ENCODE measurements around the gene IFT57. TPM values are rescaled to one million over a fixed set of nuclear protein-coding genes. Genes with fewer than 3 reads are reported as not detected.
A peak's percentile ranks its signal among the peaks of the same experiment; 100 is the strongest.

IFT57 gene
- total and polyA plus RNA-seq, 2 donors (not counting 1 experiment from before 2014, with no cell fraction given), result 53.6 to 94.4 TPM

- Histone ChIP-seq H3K9ac (ENCODE audit: low read length) (peak overlapping the region; percentile 94), H3K79me2 (ENCODE audit: control insufficient read depth, insufficient read depth, low read length) (peaks cover 43% of the 10 kb centered on the region), H3K27ac (ENCODE audit: low read length in 2 of 2) (peak overlapping the region; percentile 93 to 96), H3K9me3 (ENCODE audit: control extremely low read depth in 1 of 3, control insufficient read depth in 2 of 3, insufficient read depth in 1 of 3, low read length in 2 of 3) (no peaks in the 10 kb centered on the region), H4K20me1 (ENCODE audit: control insufficient read depth, insufficient read depth, low read length, poor library complexity, severe bottlenecking) (no peaks in the 10 kb centered on the region), H3K4me3 (ENCODE audit: control extremely low read depth in 1 of 5, extremely low read depth in 1 of 5, insufficient read depth in 1 of 5, low read depth in 2 of 5, low read length in 4 of 5) (peak overlapping the region; percentile 84 to 92 (median 85)), H3K4me1 (ENCODE audit: control insufficient read depth in 2 of 2, insufficient read depth in 2 of 2, low read length in 2 of 2) (peaks cover 31 to 44% of the 10 kb centered on the region in 2 donors), H2AFZ (ENCODE audit: insufficient read depth, low read depth, low read length, poor library complexity, severe bottlenecking) (peak overlapping the region; percentile 81), H3K27me3 (replicated peaks in 1 of 4; ENCODE audit: control extremely low read depth in 1 of 4, control insufficient read depth in 3 of 4, insufficient read depth in 4 of 4, low read length in 3 of 4) (no peaks in the 10 kb centered on the region), H3K4me2 (replicated peaks; ENCODE audit: low read depth, low read length, poor library complexity, severe bottlenecking) (peak overlapping the region; percentile 81), H3K36me3 (replicated peaks in 1 of 2; ENCODE audit: control extremely low read depth in 1 of 2, control insufficient read depth in 1 of 2, extremely low read depth in 1 of 2, insufficient read depth in 2 of 2, low read length in 1 of 2) (no peaks in the 10 kb centered on the region)
- DNase-seq (no peak), ATAC-seq (ENCODE audit: low read depth) (no peak)
- no CpG with 5 or more reads among the region's 5 CpGs for WGBS (ENCODE audit: insufficient coverage)
- ChIA-PET POLR2A (interaction anchor here (0.9 to 3.2 kb wide), 5 partner anchors 89 to 144 kb away, joined by 3 to 19 read pairs (median 8); no protein-coding TSS in a partner anchor), CTCF (interaction anchor here (0.7 to 2.7 kb wide), 12 partner anchors 11 to 330 kb away, joined by 3 to 18 read pairs (median 4); no protein-coding TSS in a partner anchor)
- intact Hi-C loops (cut with micrococcal nuclease), result loop anchor here (1.0 to 10.0 kb wide), 11 partner anchors 18 to 698 kb away; partner anchors contain the start of genes BBX, CIP2A and DZIP3
- H3K4me1 Mint-ChIP-seq, result peaks cover 55% of the 10 kb centered on the region
- H3K27ac Mint-ChIP-seq, result peak overlapping the region; percentile 95
- no peaks in the 10 kb centered on the region for H3K9me3 Mint-ChIP-seq (ENCODE audit: insufficient read depth)
- H3K4me3 Mint-ChIP-seq, result peak overlapping the region; percentile 99
- TF ChIP-seq CTCF (IDR thresholded peaks at IDR 0.05) (no peak), EZH2 (IDR thresholded peaks at IDR 0.05; ENCODE audit: borderline replicate concordance, insufficient read depth, low read depth, low read length, poor library complexity, severe bottlenecking) (no peak)
- H3K27me3 Mint-ChIP-seq, result no peaks in the 10 kb centered on the region
Measured at GRCh38 chr3:108222853-108223565, 785 bp upstream of the IFT57 start.

GRCh38 chr3:108221393-108221792 lies 831 bp downstream of the IFT57 start:
- intact Hi-C loops (cut with micrococcal nuclease), result loop anchor here (5.0 to 10.0 kb wide), 6 partner anchors 71 to 697 kb away; partner anchors contain the start of genes BBX, CIP2A and DZIP3
- POLR2A ChIA-PET, result interaction anchor here (0.7 to 3.2 kb wide), 7 partner anchors 87 to 167 kb away, joined by 3 to 19 read pairs (median 4); no protein-coding TSS in a partner anchor
- peak overlapping the region; percentile 62 to 92 (median 85) for H3K4me3 ChIP-seq (ENCODE audit: control extremely low read depth in 1 of 5, extremely low read depth in 1 of 5, insufficient read depth in 1 of 5, low read depth in 2 of 5, low read length in 4 of 5)
- no peaks in the 10 kb centered on the region for H3K9me3 Mint-ChIP-seq (ENCODE audit: insufficient read depth)
- H3K4me1 ChIP-seq (ENCODE audit: control insufficient read depth in 2 of 2, insufficient read depth in 2 of 2, low read length in 2 of 2), result peaks cover 31 to 47% of the 10 kb centered on the region in 2 donors
- peaks cover 66% of the 10 kb centered on the region for H3K4me1 Mint-ChIP-seq
- no peaks in the 10 kb centered on the region for H3K27me3 ChIP-seq (replicated peaks in 1 of 4; ENCODE audit: control extremely low read depth in 1 of 4, control insufficient read depth in 3 of 4, insufficient read depth in 4 of 4, low read length in 3 of 4)
- H3K9ac ChIP-seq (ENCODE audit: low read length), result peak overlapping the region; percentile 94
- peaks cover 49% of the 10 kb centered on the region for H3K79me2 ChIP-seq (ENCODE audit: control insufficient read depth, insufficient read depth, low read length)
- CTCF ChIA-PET, result interaction anchor here (1.3 to 2.4 kb wide), 4 partner anchors 10 to 129 kb away, joined by 3 to 18 read pairs (median 4); no protein-coding TSS in a partner anchor
- peak overlapping the region; percentile 95 for H3K27ac Mint-ChIP-seq
- peaks cover 3 to 8% of the 10 kb centered on the region in 2 experiments for H3K36me3 ChIP-seq (replicated peaks in 1 of 2; ENCODE audit: control extremely low read depth in 1 of 2, control insufficient read depth in 1 of 2, extremely low read depth in 1 of 2, insufficient read depth in 2 of 2, low read length in 1 of 2)
- peak overlapping the region; percentile 81 for H3K4me2 ChIP-seq (replicated peaks; ENCODE audit: low read depth, low read length, poor library complexity, severe bottlenecking)
- no peaks in the 10 kb centered on the region for H3K9me3 ChIP-seq (ENCODE audit: control extremely low read depth in 1 of 3, control insufficient read depth in 2 of 3, insufficient read depth in 1 of 3, low read length in 2 of 3)
- H3K27ac ChIP-seq (ENCODE audit: low read length in 2 of 2), result peak overlapping the region; percentile 93 to 96
- H2AFZ ChIP-seq (ENCODE audit: insufficient read depth, low read depth, low read length, poor library complexity, severe bottlenecking), result peak overlapping the region; percentile 68
- H3K27me3 Mint-ChIP-seq, result no peaks in the 10 kb centered on the region
- WGBS (ENCODE audit: insufficient coverage), result 50% methylated on average over 2 of the region's 6 CpGs
- peak overlapping the region; percentile 99 for H3K4me3 Mint-ChIP-seq
- no peak for ATAC-seq (ENCODE audit: low read depth)
- TF ChIP-seq EZH2 (IDR thresholded peaks at IDR 0.05; ENCODE audit: borderline replicate concordance, insufficient read depth, low read depth, low read length, poor library complexity, severe bottlenecking) (no peak), CTCF (IDR thresholded peaks at IDR 0.05) (no peak)
- no peaks in the 10 kb centered on the region for H4K20me1 ChIP-seq (ENCODE audit: control insufficient read depth, insufficient read depth, low read length, poor library complexity, severe bottlenecking)
- DNase-seq, result peak; percentile 37

All from B cell (primary cell).